HCT116 (cell line): ENCODE results near the gene STK39. TPM values are rescaled to one million over a fixed set of nuclear protein-coding genes. Genes with fewer than 3 reads are reported as not detected.

Experiments used
- ATAC-seq: fragments of 200-7000 bp; cut with Tn5 transposase; 2 replicates; pipeline ENCODE4 v1.9.1; 2020; ENCODE audit warnings: mild to moderate bottlenecking, moderate library complexity
- BruUV-seq: library from RNA; stranded (reverse); fragments of 400-500 nt; replicated peaks from 2 replicates; lab custom pipeline; 2021; lab: Mats Ljungman, UMichigan
- CTCF ChIA-PET: fragments of 300-600 bp; sonication (Branson Sonifier 250); formaldehyde crosslinking; loops from one replicate; lab custom pipeline; 2021; ENCODE audit warnings: antibody characterized with exemption; lab: Charles Lee
- POLR2A ChIA-PET: fragments of 300-600, 350-600 bp; sonication (Branson Sonifier 250); formaldehyde crosslinking; loops from one replicate; lab custom pipeline; 2021; ENCODE audit warnings: antibody characterized with exemption; lab: Charles Lee
- RAD21 ChIA-PET, 2 experiments: fragments of 300-600 bp; sonication (Branson Sonifier 250); formaldehyde crosslinking; loops; one replicate each; lab custom pipeline; 2023; ENCODE audit warnings: low total read pairs in 2 of 2; ENCODE audit not compliant: uncharacterized antibody in 2 of 2, unreplicated experiment in 2 of 2, low non-redundant PET in 1 of 2; lab: Charles Lee
- DNase-seq: peaks from one replicate; pipeline ENCODE4 v3.0.0-alpha.2; 2010; ENCODE audit warnings: low read depth, low spot score
- H2AFZ ChIP-seq: fragments of 200-600 bp; shearing (Covaris generic), sonication (generic); 2 replicates; pipeline ENCODE4 v1.6.1; 2017; ENCODE audit warnings: low read depth, mixed run types, mixed read lengths, antibody characterized with exemption, low read length; ENCODE audit not compliant: poor library complexity, severe bottlenecking
- H3K27ac ChIP-seq: 2 replicates; pipeline ENCODE4 v1.5.1; 2012; ENCODE audit warnings: low read depth, low read length
- H3K27me3 ChIP-seq: fragments of 200-600 bp; sonication (generic); 2 replicates; pipeline ENCODE4 v1.6.1; 2016; ENCODE audit warnings: mixed run types, low read length, mixed read lengths; ENCODE audit not compliant: insufficient read depth
- H3K36me3 ChIP-seq, 2 experiments: fragments of 200-500 bp in 1 of 2; fragments of 200-600 bp in 1 of 2; sonication (Bioruptor generic) in 1 of 2; sonication (generic) in 1 of 2; 2 replicates each; pipeline versions ENCODE4 v1.5.1 to v1.6.1; 2014 to 2016; ENCODE audit warnings: low read length in 2 of 2, inconsistent platforms in 1 of 2, mixed read lengths in 1 of 2, mixed run types in 1 of 2; ENCODE audit not compliant: insufficient read depth in 2 of 2, control insufficient read depth in 1 of 2
- H3K4me1 ChIP-seq, 2 experiments: fragments of 200-600 bp in 1 of 2; sonication (generic) in 1 of 2; 2 replicates each; pipeline versions ENCODE4 v1.5.1 to v1.6.1; 2012 to 2017; ENCODE audit warnings: low read length in 2 of 2, inconsistent platforms in 1 of 2, mild to moderate bottlenecking in 1 of 2, mixed read lengths in 1 of 2, mixed run types in 1 of 2, moderate library complexity in 1 of 2; ENCODE audit not compliant: insufficient read depth in 2 of 2, control insufficient read depth in 1 of 2
- H3K4me2 ChIP-seq: fragments of 200-600 bp; sonication (generic); 2 replicates; pipeline ENCODE4 v1.6.1; 2017; ENCODE audit warnings: mixed run types, low read length, mixed read lengths
- H3K4me3 ChIP-seq, 2 experiments: fragments of 200-600 bp in 1 of 2; sonication (generic) in 1 of 2; replicated peaks in 1 of 2; 2 replicates each; pipeline ENCODE4 v1.5.1; 2011 to 2016; ENCODE audit warnings: low read length in 2 of 2, control low read depth in 1 of 2, low read depth in 1 of 2, mild to moderate bottlenecking in 1 of 2, mixed read lengths in 1 of 2, mixed run types in 1 of 2
- H3K79me2 ChIP-seq: fragments of 200-600 bp; sonication (generic); 2 replicates; pipeline ENCODE4 v1.6.1; 2017; ENCODE audit warnings: mild to moderate bottlenecking, mixed run types, low read length, moderate library complexity, mixed read lengths; ENCODE audit not compliant: insufficient read depth
- H3K9ac ChIP-seq: fragments of 200-600 bp; sonication (generic); 2 replicates; pipeline ENCODE4 v1.6.1; 2016; ENCODE audit warnings: low read length, mixed read lengths
- H3K9me2 ChIP-seq: fragments of 200-600 bp; sonication (generic), shearing (Covaris generic); 2 replicates; pipeline ENCODE4 v1.6.1; 2017; ENCODE audit warnings: mixed run types, mild to moderate bottlenecking, moderate library complexity; ENCODE audit not compliant: insufficient read depth
- H3K9me3 ChIP-seq, 2 experiments: fragments of 200-500 bp in 1 of 2; fragments of 200-600 bp in 1 of 2; sonication (Bioruptor generic) in 1 of 2; sonication (generic) in 1 of 2; 2 replicates each; pipeline ENCODE4 v1.6.1; 2014 to 2017; ENCODE audit warnings: low read length in 2 of 2, mixed read lengths in 2 of 2, inconsistent platforms in 1 of 2, low read depth in 1 of 2, mild to moderate bottlenecking in 1 of 2, mixed run types in 1 of 2, moderate library complexity in 1 of 2; ENCODE audit not compliant: control insufficient read depth in 1 of 2, insufficient read depth in 1 of 2
- H4K20me1 ChIP-seq: fragments of 200-600 bp; sonication (generic), shearing (Covaris generic); 2 replicates; pipeline ENCODE4 v1.6.1; 2017; ENCODE audit warnings: mixed run types, mild to moderate bottlenecking, moderate library complexity; ENCODE audit not compliant: insufficient read depth
- EZH2 ChIP-seq: fragments of 200-600 bp; sonication (generic); IDR thresholded peaks from 2 replicates; pipeline ENCODE4 v1.6.1; 2017; ENCODE audit warnings: antibody characterized with exemption, mixed run types
- EZH2phosphoT487 ChIP-seq: fragments of 200-600 bp; IDR thresholded peaks from 2 replicates; pipeline ENCODE4 v1.6.1; 2018; ENCODE audit warnings: antibody characterized with exemption, borderline replicate concordance
- RAD21 ChIP-seq: IDR thresholded peaks from 2 replicates; pipeline ENCODE4 v1.6.1; 2012; ENCODE audit warnings: low read depth, mild to moderate bottlenecking
- SRF ChIP-seq: IDR thresholded peaks from 2 replicates; pipeline ENCODE4 v1.6.1; 2012; ENCODE audit warnings: low read depth
- intact Hi-C: fragments of 100-400 bp; cut with micrococcal nuclease; formaldehyde crosslinking; loops from 2 replicates; pipeline ENCODE4 v1.10.0; 2022
- total RNA-seq: library from RNA; stranded (reverse); gene quantifications from one replicate; pipeline ENCODE4 v1.2.1, GENCODE V29; 2021; ENCODE audit not compliant: unreplicated experiment
- TF ChIP-seq, protein P1 (sequence below), 3 experiments: fragments of 200-600 bp in 1 of 3; sonication (generic) in 1 of 3; IDR thresholded peaks in 2 of 3; conservative IDR thresholded peaks in 1 of 3; 2 replicates each; pipeline ENCODE4 v1.5.1; 2012 to 2017; ENCODE audit warnings: low read depth in 2 of 3, low read length in 2 of 3, antibody characterized with exemption in 1 of 3, borderline replicate concordance in 1 of 3, control low read depth in 1 of 3, mild to moderate bottlenecking in 1 of 3, mixed read lengths in 1 of 3, mixed run types in 1 of 3, moderate library complexity in 1 of 3; ENCODE audit not compliant: insufficient read depth in 1 of 3

The STK39 gene
- total RNA-seq, 1 experiment from 2014 or later = 118 TPM

- CTCF ChIA-PET = interaction anchor here (0.7 kb wide), 1 partner anchor 775 kb away, joined by 3 read pairs; no protein-coding TSS in a partner anchor
- no peak for ATAC-seq
Observed at GRCh38 chr2:168116448-168116847, 130.9 kb downstream of the STK39 start.

GRCh38 chr2:168114619-168115018, 132.8 kb downstream of the STK39 start:
- DNase-seq = no peak

More at GRCh38 chr2:168116448-168116847, 130.9 kb downstream of the STK39 start:
- H3K4me2 ChIP-seq = no peak overlapping the region
- H3K4me1 ChIP-seq = no peaks in the 10 kb centered on the region
- no peaks in the 10 kb centered on the region for H3K9me2 ChIP-seq
- no peak overlapping the region for H3K9ac ChIP-seq
- no peaks in the 10 kb centered on the region for H3K27me3 ChIP-seq
- TF ChIP-seq SRF (no peak), EZH2phosphoT487 (no peak), EZH2 (no peak)
- TF ChIP-seq, protein P1, sequence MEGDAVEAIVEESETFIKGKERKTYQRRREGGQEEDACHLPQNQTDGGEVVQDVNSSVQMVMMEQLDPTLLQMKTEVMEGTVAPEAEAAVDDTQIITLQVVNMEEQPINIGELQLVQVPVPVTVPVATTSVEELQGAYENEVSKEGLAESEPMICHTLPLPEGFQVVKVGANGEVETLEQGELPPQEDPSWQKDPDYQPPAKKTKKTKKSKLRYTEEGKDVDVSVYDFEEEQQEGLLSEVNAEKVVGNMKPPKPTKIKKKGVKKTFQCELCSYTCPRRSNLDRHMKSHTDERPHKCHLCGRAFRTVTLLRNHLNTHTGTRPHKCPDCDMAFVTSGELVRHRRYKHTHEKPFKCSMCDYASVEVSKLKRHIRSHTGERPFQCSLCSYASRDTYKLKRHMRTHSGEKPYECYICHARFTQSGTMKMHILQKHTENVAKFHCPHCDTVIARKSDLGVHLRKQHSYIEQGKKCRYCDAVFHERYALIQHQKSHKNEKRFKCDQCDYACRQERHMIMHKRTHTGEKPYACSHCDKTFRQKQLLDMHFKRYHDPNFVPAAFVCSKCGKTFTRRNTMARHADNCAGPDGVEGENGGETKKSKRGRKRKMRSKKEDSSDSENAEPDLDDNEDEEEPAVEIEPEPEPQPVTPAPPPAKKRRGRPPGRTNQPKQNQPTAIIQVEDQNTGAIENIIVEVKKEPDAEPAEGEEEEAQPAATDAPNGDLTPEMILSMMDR (IDR thresholded peaks at IDR 0.05 in 2 of 3, conservative IDR thresholded peaks at IDR 0.05 in 1 of 3; ENCODE audit: borderline replicate concordance in 1 of 3, insufficient read depth in 1 of 3, low read depth in 2 of 3, low read length in 2 of 3) = peak in 2 of 3 experiments; percentile 14 to 25; a peak in 2 of 6 replicates
- TF ChIP-seq, all 23 proteins: peak for 1
- no peak overlapping the region for H3K4me3 ChIP-seq
- peaks cover 0 to 34% of the 10 kb centered on the region in 2 experiments; a peak in 2 of 4 replicates for H3K36me3 ChIP-seq
- intact Hi-C loops = loop anchor here (10.0 kb wide), 2 partner anchors 252 to 852 kb away; no protein-coding TSS in a partner anchor
- H2AFZ ChIP-seq = no peak overlapping the region
- H3K79me2 ChIP-seq = peaks cover 52% of the 10 kb centered on the region; the same call in 1 of the 2 replicates
- POLR2A ChIA-PET = no interaction called here
- RAD21 ChIA-PET = no interaction called here
- H4K20me1 ChIP-seq = peaks cover 4% of the 10 kb centered on the region
- no peak overlapping the region for H3K27ac ChIP-seq
- no peaks in the 10 kb centered on the region for H3K9me3 ChIP-seq
- no peak for DNase-seq
- BruUV-seq = no TSS peak

More at GRCh38 chr2:168114619-168115018, 132.8 kb downstream of the STK39 start:
- CTCF ChIA-PET = no interaction called here
- intact Hi-C loops = loop anchor here (10.0 kb wide), 2 partner anchors 250 to 850 kb away; no protein-coding TSS in a partner anchor
- no peak for ATAC-seq
- no TSS peak for BruUV-seq
- RAD21 ChIA-PET = no interaction called here
- no peak for TF ChIP-seq RAD21
- peaks cover 51% of the 10 kb centered on the region for H3K79me2 ChIP-seq
- no peaks in the 10 kb centered on the region for H3K4me1 ChIP-seq
- no peaks in the 10 kb centered on the region for H3K9me3 ChIP-seq
- H4K20me1 ChIP-seq = peaks cover 4% of the 10 kb centered on the region
- no peak overlapping the region for H3K4me2 ChIP-seq
- H3K4me3 ChIP-seq = no peak overlapping the region
- no peak overlapping the region for H3K27ac ChIP-seq
- POLR2A ChIA-PET = no interaction called here
- no peaks in the 10 kb centered on the region for H3K27me3 ChIP-seq
- H3K36me3 ChIP-seq = peaks cover 0 to 27% of the 10 kb centered on the region in 2 experiments; a peak in 2 of 4 replicates
- H3K9ac ChIP-seq = no peak overlapping the region
- no peak overlapping the region for H2AFZ ChIP-seq
- no peaks in the 10 kb centered on the region for H3K9me2 ChIP-seq
